AG09309 (cell line): Measurements from ENCODE around the gene DCHS2.

ENCODE experiments used
- DNase-seq: peaks from one replicate; pipeline ENCODE4 v3.0.0-alpha.2; 2010; ENCODE audit warnings: low read depth
- H3K4me3 ChIP-seq: 2 replicates; pipeline ENCODE4 v1.5.1; 2011; ENCODE audit warnings: mild to moderate bottlenecking, low read depth, low read length, moderate library complexity; ENCODE audit not compliant: control insufficient read depth
- TF ChIP-seq, protein P1 (sequence below): IDR thresholded peaks from 2 replicates; pipeline ENCODE4 v1.5.1; 2011; ENCODE audit warnings: mild to moderate bottlenecking, low read depth, low read length, inconsistent platforms; ENCODE audit not compliant: insufficient read depth, control insufficient read depth; ENCODE audit errors: missing control alignments

DCHS2 gene

DNA sequence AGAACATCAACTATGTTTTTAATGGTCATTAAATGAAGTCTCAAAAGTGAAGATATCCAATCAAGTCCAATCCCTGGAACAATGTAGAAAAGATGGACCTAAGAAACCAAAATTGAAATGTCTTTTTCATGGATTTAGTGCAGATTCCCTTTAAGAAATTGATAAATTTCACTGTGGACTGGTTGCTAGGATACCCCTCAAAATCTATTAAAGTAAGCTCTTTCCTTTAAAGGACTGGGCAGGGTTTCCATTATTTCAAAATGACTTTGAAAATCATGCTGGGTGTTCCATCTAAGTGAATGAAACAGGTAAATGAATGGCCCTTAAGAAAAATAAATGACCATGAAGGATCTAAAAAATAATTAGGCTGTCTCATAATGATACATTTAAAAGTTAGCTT lies 30.0 kb upstream of the DCHS2 start:
- H3K4me3 ChIP-seq: no peak overlapping the region
- DNase-seq: no peak
- TF ChIP-seq, protein P1, sequence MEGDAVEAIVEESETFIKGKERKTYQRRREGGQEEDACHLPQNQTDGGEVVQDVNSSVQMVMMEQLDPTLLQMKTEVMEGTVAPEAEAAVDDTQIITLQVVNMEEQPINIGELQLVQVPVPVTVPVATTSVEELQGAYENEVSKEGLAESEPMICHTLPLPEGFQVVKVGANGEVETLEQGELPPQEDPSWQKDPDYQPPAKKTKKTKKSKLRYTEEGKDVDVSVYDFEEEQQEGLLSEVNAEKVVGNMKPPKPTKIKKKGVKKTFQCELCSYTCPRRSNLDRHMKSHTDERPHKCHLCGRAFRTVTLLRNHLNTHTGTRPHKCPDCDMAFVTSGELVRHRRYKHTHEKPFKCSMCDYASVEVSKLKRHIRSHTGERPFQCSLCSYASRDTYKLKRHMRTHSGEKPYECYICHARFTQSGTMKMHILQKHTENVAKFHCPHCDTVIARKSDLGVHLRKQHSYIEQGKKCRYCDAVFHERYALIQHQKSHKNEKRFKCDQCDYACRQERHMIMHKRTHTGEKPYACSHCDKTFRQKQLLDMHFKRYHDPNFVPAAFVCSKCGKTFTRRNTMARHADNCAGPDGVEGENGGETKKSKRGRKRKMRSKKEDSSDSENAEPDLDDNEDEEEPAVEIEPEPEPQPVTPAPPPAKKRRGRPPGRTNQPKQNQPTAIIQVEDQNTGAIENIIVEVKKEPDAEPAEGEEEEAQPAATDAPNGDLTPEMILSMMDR: no peak

DNA sequence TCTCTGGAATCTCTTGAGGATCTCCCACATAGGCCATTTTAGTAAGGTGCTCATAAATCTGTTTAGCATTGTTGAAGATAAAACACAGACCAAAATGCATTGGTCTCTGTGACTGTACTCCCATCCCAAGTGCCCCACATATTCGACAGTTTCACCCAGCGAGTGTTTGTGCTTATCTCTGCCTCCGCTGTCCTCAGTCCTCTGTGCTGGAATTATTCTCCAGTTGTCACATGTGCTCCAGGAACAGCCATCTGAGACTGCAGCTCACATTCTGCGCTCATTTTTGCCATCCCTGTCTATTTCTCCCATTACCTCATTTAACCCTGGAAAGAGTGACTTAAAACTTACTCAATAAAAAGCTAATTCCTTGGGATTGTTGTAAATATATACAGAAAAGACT lies 27.6 kb upstream of the DCHS2 start:
- no peak overlapping the region for H3K4me3 ChIP-seq
- DNase-seq: no peak
- TF ChIP-seq, protein P1: no peak

DNA sequence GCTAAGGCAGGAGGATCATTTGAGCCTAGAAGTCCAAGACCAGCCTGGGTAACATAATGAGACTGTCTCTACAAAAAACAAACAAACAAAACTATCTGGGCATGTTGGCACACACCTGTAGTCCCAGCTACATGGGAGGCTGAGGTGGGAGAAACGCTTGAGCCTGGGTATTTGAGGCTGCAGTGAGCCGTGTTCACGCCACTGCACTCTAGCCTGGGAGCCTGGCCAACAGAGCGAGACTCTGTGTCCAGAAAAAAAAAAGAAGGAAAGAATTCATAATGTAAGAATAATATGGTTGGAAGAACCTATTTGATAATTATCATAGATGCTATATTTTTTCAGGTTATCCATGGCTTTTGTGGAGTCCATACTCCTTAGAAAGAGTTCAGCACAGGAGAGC lies 26.0 kb upstream of the DCHS2 start:
- H3K4me3 ChIP-seq: no peak overlapping the region
- DNase-seq: no peak
- TF ChIP-seq, protein P1: no peak

DNA sequence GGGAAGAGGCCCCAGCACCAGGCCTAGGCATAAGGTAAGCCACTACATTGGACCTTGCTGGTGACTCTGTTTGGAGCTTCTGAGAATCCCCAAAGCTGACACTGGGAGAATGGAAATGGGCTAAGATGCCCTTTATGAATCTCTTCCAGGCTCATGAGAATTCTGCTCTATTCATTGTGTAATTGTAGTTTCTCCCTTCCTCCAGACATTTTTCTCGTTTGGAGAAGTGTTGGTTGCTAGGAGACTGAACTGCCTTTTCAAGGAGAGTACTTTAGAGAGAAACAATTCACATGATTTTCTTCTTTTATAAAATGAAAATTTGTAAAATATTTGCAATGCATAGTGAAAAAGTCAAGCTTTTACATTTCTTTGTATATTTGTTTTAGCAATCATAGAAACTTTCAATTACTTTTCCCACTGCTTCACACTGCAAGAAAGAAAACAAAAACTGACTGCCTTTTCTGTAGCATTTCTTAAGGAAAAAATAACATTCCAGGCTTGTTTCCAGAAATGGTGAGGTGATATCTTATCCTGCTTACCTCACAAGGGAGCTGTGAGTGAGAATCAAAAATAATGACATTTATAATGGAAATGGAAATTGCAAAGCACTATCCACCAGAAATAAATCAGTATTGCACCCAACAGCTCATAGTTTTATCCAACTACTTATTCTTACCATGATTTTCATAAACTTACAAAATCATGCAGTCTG lies 24.9 kb upstream of the DCHS2 start:
- H3K4me3 ChIP-seq: no peak overlapping the region
- TF ChIP-seq, protein P1: no peak
- no peak for DNase-seq

- TF ChIP-seq, protein P1: no peak
- H3K4me3 ChIP-seq: no peak overlapping the region
- no peak for DNase-seq
Measured at GRCh38 chr4:154511981-154512380, 20.4 kb upstream of the DCHS2 start.

DNA sequence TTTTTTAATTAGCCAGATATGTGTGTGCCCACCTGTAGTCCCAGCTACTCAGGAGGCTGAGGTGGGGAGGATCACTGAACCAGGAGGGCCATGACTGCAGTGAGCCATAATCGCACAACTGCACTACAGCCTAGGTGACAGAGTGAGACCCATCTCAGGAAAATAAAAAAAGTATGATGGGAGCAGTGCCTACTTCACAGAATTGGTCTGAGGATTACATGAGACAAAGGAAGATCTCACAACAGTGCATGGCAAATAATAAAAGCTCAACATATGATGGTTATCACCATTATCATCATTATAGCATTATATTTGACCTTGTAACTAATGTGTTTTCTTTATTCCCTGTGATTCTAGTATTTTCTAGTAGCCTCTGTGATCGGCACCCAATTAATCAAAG lies 19.9 kb upstream of the DCHS2 start:
- TF ChIP-seq, protein P1: no peak
- H3K4me3 ChIP-seq: no peak overlapping the region
- DNase-seq: no peak
